ENCODE data around the gene PHOX2A. TPM values are rescaled to one million over a fixed set of nuclear protein-coding genes. Genes with fewer than 3 reads are reported as not detected.
"Not testable (repeated sequence)": the region's sequence is repeated elsewhere in the genome, so short reads cannot be mapped to it uniquely, and the experiment has no call there.

PHOX2A gene
- polyA plus RNA-seq, 12 donors: 17.1 TPM; not detected in 11

- peak; percentile 93 for DNase-seq
Observed at GRCh38 chr11:72222907-72223614, 20.9 kb downstream of the PHOX2A start.

- DNase-seq: no peak
Observed at GRCh38 chr11:72222106-72222891, 21.7 kb downstream of the PHOX2A start.

DNA sequence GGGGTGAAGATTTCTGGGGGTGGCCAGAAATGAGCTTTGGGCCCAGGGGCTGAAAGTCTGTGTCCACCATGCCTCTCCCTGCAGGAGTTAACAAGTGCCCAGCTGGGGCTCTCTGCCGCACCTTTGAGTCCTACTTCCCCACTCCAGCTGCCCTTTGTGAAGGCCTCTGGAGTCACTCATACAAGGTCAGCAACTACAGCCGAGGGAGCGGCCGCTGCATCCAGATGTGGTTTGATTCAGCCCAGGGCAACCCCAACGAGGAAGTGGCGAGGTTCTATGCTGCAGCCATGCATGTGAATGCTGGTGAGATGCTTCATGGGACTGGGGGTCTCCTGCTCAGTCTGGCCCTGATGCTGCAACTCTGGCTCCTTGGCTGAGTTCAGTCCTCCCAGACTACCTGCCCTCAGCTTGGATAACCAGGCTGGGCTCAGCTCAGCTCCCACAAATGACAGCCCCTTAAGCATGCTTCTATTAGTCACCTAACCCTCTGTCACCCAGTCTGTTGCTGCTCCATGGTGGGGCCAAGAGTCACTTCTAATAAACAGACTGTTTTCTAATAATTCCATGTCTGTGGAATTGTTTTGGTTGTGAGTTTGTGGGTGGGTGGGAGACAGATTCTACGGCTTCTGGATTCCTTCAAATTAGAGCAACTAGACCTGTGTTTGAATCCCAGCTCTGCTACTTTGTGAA is 22.4 kb downstream of the PHOX2A start:
- no peak for DNase-seq

GRCh38 chr11:72220696-72221363 is 23.1 kb downstream of the PHOX2A start:
- DNase-seq: no peak

DNA sequence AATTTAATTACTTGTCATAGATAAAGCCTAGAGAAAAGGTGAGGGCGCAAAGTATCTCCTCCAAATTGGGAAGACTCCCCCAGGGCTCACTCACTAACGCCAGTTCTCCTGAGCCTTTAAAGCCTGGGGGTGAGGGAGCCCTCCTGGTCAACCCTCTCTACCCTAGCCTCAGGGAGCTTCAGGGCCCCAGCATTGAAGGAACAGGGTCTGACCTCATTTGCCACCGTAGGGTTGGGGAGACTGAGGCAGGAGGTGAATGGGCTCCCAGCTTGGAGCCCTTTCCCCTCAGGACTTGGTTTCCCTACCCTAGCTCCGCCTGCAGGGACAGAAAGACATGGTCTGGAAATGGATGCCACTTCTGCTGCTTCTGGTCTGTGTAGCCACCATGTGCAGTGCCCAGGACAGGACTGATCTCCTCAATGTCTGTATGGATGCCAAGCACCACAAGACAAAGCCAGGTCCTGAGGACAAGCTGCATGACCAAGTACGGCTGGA is 25.7 kb downstream of the PHOX2A start:
- no peak for DNase-seq

GRCh38 chr11:72217841-72218240 is 26.1 kb downstream of the PHOX2A start:
- DNase-seq: no peak

GRCh38 chr11:72216638-72217037 is 27.3 kb downstream of the PHOX2A start, which contains the start of gene FOLR2:
Gene FOLR2 (plus strand): TSS chr11:72216794. CDS start chr11:72218585, 1,791 bp downstream.
- no peak for DNase-seq

GRCh38 chr11:72209101-72209500 is 34.9 kb downstream of the PHOX2A start:
- DNase-seq: no peak

- DNase-seq: no peak
Observed at GRCh38 chr11:72208281-72208680, 35.7 kb downstream of the PHOX2A start.

- not testable (repeated sequence) for DNase-seq
Observed at GRCh38 chr11:72206794-72207193, 37.2 kb downstream of the PHOX2A start.

GRCh38 chr11:72204886-72205285 is 39.1 kb downstream of the PHOX2A start:
- no peak for DNase-seq

- no peak for DNase-seq
Observed at GRCh38 chr11:72203163-72203562, 40.8 kb downstream of the PHOX2A start.

DNA sequence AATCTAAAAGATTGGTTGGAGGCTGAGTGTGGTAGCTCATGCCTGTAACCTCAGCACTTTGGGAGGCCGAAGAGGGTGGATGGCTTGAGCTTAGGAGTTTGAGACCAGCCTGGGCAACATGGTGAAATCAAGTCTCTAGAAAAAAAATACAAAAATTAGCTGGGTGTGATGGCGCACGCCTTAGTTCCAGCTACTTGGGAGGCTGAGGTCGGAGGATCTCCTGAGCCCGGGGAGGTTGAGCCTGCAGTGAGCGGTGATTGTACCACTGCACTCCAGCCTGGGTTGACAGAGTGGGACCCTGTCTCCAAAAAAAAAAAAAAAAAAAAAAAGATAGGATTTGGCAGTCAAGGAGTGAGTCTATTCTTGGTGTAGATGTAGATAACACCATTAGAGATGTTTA is 41.4 kb downstream of the PHOX2A start:
- no peak for DNase-seq

GRCh38 chr11:72201445-72201844 is 42.5 kb downstream of the PHOX2A start:
- DNase-seq: not testable (repeated sequence)

GRCh38 chr11:72195518-72196270 is 48.3 kb downstream of the PHOX2A start:
- DNase-seq: no peak

DNA sequence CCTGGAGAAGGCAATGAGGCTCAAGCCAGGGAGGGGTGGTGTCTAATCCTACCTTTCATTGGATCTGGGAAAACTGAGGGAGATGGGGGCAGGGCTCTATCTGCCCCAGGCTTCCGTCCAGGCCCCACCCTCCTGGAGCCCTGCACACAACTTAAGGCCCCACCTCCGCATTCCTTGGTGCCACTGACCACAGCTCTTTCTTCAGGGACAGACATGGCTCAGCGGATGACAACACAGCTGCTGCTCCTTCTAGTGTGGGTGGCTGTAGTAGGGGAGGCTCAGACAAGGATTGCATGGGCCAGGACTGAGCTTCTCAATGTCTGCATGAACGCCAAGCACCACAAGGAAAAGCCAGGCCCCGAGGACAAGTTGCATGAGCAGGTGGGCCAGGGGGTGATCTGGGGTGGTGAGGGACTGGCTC is 52.0 kb downstream of the PHOX2A start, which contains the start of gene FOLR1:
FOLR1 (plus strand) TSS at position 180 of the 421 bp plus-strand sequence; CDS start at position 214, 34 bp downstream.
- DNase-seq: no peak

DNA sequence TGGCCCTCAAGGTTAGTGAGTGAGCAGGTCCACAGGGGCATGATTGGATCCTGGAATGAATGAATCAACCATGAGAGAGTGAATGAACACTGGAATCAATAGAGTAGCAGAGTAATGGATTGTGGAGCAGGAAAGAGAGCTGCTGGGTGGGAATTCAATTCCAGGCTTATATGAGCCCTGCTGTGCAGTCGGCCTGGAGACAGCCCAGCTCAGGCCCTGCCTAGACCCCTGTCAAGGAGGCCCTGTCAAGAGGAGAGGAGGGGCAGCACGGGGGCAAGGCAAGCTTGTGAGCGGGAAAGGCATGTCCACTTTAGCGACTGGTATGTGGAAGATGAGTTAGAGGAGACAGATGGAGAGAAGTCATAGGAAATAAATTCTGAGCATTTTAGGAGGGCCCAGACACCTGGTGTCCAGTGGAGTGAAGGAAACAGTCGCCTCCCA is 53.3 kb downstream of the PHOX2A start:
- DNase-seq: no peak

DNA sequence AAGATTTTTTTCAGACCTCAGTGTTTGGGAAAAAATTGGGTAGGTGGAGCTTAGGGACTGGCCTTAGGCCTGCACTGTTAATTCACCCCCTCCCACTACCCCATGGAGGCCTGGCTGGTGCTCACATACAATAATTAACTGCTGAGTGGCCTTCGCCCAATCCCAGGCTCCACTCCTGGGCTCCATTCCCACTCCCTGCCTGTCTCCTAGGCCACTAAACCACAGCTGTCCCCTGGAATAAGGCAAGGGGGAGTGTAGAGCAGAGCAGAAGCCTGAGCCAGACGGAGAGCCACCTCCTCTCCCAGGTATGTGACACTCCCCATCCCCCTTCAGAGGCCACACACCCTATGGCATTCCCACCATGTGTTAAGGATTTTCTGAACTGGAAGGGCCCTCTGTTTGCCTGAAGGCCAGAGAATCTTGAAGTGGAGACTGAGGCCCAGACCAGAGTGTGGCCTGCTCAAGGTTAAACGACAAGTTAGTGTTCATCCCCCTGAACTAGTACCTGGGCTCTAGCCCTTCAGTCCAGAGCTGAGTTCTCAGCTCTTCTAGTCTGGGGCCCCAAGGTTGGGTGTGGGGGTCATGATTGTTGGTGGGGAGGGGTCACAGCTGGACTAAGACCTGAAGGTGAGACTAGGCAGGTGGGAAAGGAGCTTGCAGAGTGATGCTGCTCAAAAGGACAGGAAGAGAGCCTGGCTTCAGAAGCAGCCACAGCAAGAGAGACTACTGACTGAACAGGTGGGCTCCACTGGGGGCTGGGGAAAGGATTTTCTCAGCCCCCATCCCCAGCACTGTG is 54.3 kb downstream of the PHOX2A start:
- peak; percentile 25 for DNase-seq

All from muscle of arm (tissue), 12 donors.